ENCODE measurements around the gene CBX4.
A peak's percentile ranks its signal among the peaks of the same experiment; 100 is the strongest.

- TF ChIP-seq CTCF (conservative IDR thresholded peaks at IDR 0.05), result peak; percentile 80
- TF ChIP-seq ZFX (IDR thresholded peaks at IDR 0.05), result no peak
These were observed 35.2 kb upstream of the CBX4 start for GRCh38 chr17:79874329-79874981.

Data from C4-2B (cell line).